RCC 7860 (cell line): ENCODE measurements around the gene PCDH12.

Source experiments
- DNase-seq: peaks from one replicate; pipeline ENCODE4 v3.0.0-alpha.2; 2015; ENCODE audit warnings: low spot score
- FAIRE-seq: peaks from 2 replicates; lab custom pipeline; 2012; peaks lifted over from hg19 to GRCh38; lab: Jason Lieb, UNC

PCDH12 gene

GRCh38 chr5:141966963-141967333 is 8.9 kb upstream of the PCDH12 start:
- DNase-seq (no peak), FAIRE-seq (no peak)

- FAIRE-seq: no peak
- DNase-seq: no peak
Measured at GRCh38 chr5:141966275-141966962, 8.4 kb upstream of the PCDH12 start.

- FAIRE-seq (no peak), DNase-seq (no peak)
Measured at GRCh38 chr5:141965071-141965470, 7.1 kb upstream of the PCDH12 start.

- DNase-seq (no peak), FAIRE-seq (no peak)
Measured at GRCh38 chr5:141963701-141964100, 5.7 kb upstream of the PCDH12 start.

GRCh38 chr5:141961466-141961865 is 3.5 kb upstream of the PCDH12 start:
- FAIRE-seq (no peak), DNase-seq (no peak)

- DNase-seq (peak; percentile 66), FAIRE-seq (peak; percentile 33)
Measured at GRCh38 chr5:141960449-141961323, 2.7 kb upstream of the PCDH12 start.

- FAIRE-seq (no peak), DNase-seq (no peak)
Measured at GRCh38 chr5:141960018-141960417, 2.0 kb upstream of the PCDH12 start.

- no peak for FAIRE-seq
- DNase-seq: no peak
Measured at GRCh38 chr5:141958546-141959172, 657 bp upstream of the PCDH12 start.

- FAIRE-seq (no peak), DNase-seq (no peak)
Measured at GRCh38 chr5:141957367-141957996, 520 bp downstream of the PCDH12 start.

- DNase-seq: no peak
- no peak for FAIRE-seq
Measured at GRCh38 chr5:141954194-141954593, 3.8 kb downstream of the PCDH12 start.

GRCh38 chr5:141952020-141952419 is 6.0 kb downstream of the PCDH12 start:
- FAIRE-seq: no peak
- DNase-seq: no peak

GRCh38 chr5:141951332-141951781 is 6.6 kb downstream of the PCDH12 start:
- no peak for FAIRE-seq

GRCh38 chr5:141950207-141951005 is 7.6 kb downstream of the PCDH12 start:
- FAIRE-seq: no peak
- DNase-seq: no peak

More at GRCh38 chr5:141951332-141951781, 6.6 kb downstream of the PCDH12 start:
- no peak for DNase-seq

- DNase-seq (no peak), FAIRE-seq (no peak)
Measured at GRCh38 chr5:141949511-141949910, 8.5 kb downstream of the PCDH12 start.

GRCh38 chr5:141948812-141949211 is 9.2 kb downstream of the PCDH12 start:
- no peak for FAIRE-seq

GRCh38 chr5:141947316-141947715 is 10.7 kb downstream of the PCDH12 start:
- DNase-seq (no peak), FAIRE-seq (no peak)

More at GRCh38 chr5:141948812-141949211, 9.2 kb downstream of the PCDH12 start:
- DNase-seq: no peak

GRCh38 chr5:141945511-141946051 is 12.4 kb downstream of the PCDH12 start:
- no peak for FAIRE-seq
- no peak for DNase-seq

GRCh38 chr5:141944076-141944475 is 13.9 kb downstream of the PCDH12 start:
- no peak for DNase-seq
- FAIRE-seq: no peak

- FAIRE-seq (no peak), DNase-seq (no peak)
Measured at GRCh38 chr5:141942185-141942857, 15.7 kb downstream of the PCDH12 start.
